Vagina (tissue), 2 donors: ENCODE results near the gene RNASE4. TPM values are rescaled to one million over a fixed set of nuclear protein-coding genes. Genes with fewer than 3 reads are reported as not detected.

Experiments
- DNase-seq, 2 donors: peaks; one replicate each; pipeline ENCODE4 v3.0.0-alpha.2; 2017; ENCODE audit errors: extremely low spot score in 2 of 2
- H3K27ac ChIP-seq: fragments of 200-600 bp; sonication (generic); one replicate; pipeline ENCODE4 v1.5.1; 2019
- H3K27me3 ChIP-seq: fragments of 200-600 bp; sonication (generic); one replicate; pipeline ENCODE4 v1.5.1; 2019
- H3K36me3 ChIP-seq, 2 donors: fragments of 200-600 bp; sonication (generic); one replicate each; pipeline ENCODE4 v1.5.1; 2017 to 2019
- H3K4me1 ChIP-seq: fragments of 200-600 bp; sonication (generic); one replicate; pipeline ENCODE4 v1.5.1; 2019
- H3K4me3 ChIP-seq, 2 donors: fragments of 200-600 bp; sonication (generic); 1 replicate in 1 of 2; 2 replicates in 1 of 2; pipeline ENCODE4 v1.5.1; 2016 to 2019
- H3K9me3 ChIP-seq: fragments of 200-600 bp; sonication (generic); one replicate; pipeline ENCODE4 v1.5.1; 2019
- POLR2A ChIP-seq, 2 donors: fragments of 450-650 bp; IDR thresholded peaks; one replicate each; pipeline ENCODE4 v1.6.1; 2017; ENCODE audit warnings: antibody characterized with exemption in 2 of 2, mild to moderate bottlenecking in 2 of 2, moderate library complexity in 2 of 2
- POLR2AphosphoS5 ChIP-seq, 2 donors: sonication (generic); formaldehyde crosslinking; IDR thresholded peaks; one replicate each; pipeline ENCODE4 v1.9.0; 2017; ENCODE audit warnings: antibody characterized with exemption in 2 of 2, mild to moderate bottlenecking in 2 of 2, low read depth in 1 of 2; ENCODE audit not compliant: insufficient read depth in 1 of 2
- intact Hi-C: fragments of 100-400 bp; cut with DNase I; formaldehyde crosslinking; loops from one replicate; pipeline ENCODE4 v1.15.1; 2023
- total RNA-seq: library from RNA; depleted of rRNA; stranded (reverse); fragments of >200 nt; gene quantifications from one replicate; pipeline ENCODE4 v1.2.3, GENCODE V29; 2016
- TF ChIP-seq, protein P1 (sequence below), 3 experiments: fragments of 450-650 bp in 2 of 3; fragments of 200-600 bp in 1 of 3; sonication (generic) in 1 of 3; IDR thresholded peaks; one replicate each; pipeline ENCODE4 v1.5.1; 2017 to 2019; ENCODE audit warnings: antibody characterized with exemption in 3 of 3, mild to moderate bottlenecking in 2 of 3, moderate library complexity in 2 of 3

The RNASE4 gene
- total RNA-seq, 1 donor from 2014 or later: 132 TPM

GRCh38 chr14:20742132-20742531, 57.8 kb downstream of the RNASE4 start:
- H3K27ac ChIP-seq: no peak overlapping the region
- intact Hi-C loops: no loop called here
- H3K36me3 ChIP-seq: no peaks in the 10 kb centered on the region
- no peaks in the 10 kb centered on the region for H3K27me3 ChIP-seq
- no peaks in the 10 kb centered on the region for H3K4me1 ChIP-seq
- no peak overlapping the region for H3K4me3 ChIP-seq
- TF ChIP-seq POLR2A (IDR thresholded peaks at IDR 0.05): no peak
- TF ChIP-seq, protein P1, sequence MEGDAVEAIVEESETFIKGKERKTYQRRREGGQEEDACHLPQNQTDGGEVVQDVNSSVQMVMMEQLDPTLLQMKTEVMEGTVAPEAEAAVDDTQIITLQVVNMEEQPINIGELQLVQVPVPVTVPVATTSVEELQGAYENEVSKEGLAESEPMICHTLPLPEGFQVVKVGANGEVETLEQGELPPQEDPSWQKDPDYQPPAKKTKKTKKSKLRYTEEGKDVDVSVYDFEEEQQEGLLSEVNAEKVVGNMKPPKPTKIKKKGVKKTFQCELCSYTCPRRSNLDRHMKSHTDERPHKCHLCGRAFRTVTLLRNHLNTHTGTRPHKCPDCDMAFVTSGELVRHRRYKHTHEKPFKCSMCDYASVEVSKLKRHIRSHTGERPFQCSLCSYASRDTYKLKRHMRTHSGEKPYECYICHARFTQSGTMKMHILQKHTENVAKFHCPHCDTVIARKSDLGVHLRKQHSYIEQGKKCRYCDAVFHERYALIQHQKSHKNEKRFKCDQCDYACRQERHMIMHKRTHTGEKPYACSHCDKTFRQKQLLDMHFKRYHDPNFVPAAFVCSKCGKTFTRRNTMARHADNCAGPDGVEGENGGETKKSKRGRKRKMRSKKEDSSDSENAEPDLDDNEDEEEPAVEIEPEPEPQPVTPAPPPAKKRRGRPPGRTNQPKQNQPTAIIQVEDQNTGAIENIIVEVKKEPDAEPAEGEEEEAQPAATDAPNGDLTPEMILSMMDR (IDR thresholded peaks at IDR 0.05): no peak
- TF ChIP-seq POLR2AphosphoS5 (IDR thresholded peaks at IDR 0.05; ENCODE audit: insufficient read depth in 1 of 2, low read depth in 1 of 2): no peak
- no peak for DNase-seq
- H3K9me3 ChIP-seq: no peaks in the 10 kb centered on the region

- intact Hi-C loops: no loop called here
- Histone ChIP-seq H3K27ac (no peak overlapping the region), H3K4me3 (no peak overlapping the region), H3K9me3 (no peaks in the 10 kb centered on the region), H3K4me1 (no peaks in the 10 kb centered on the region), H3K27me3 (no peaks in the 10 kb centered on the region), H3K36me3 (no peaks in the 10 kb centered on the region)
- DNase-seq: no peak
- TF ChIP-seq, protein P1 (IDR thresholded peaks at IDR 0.05): no peak
- TF ChIP-seq POLR2A (IDR thresholded peaks at IDR 0.05): no peak
- no peak for TF ChIP-seq POLR2AphosphoS5 (IDR thresholded peaks at IDR 0.05; ENCODE audit: insufficient read depth in 1 of 2, low read depth in 1 of 2)
Observed at GRCh38 chr14:20743556-20743955, 59.2 kb downstream of the RNASE4 start.

- intact Hi-C loops: no loop called here
- no peak within 1 kb of the TSS for H3K27ac ChIP-seq
- TF ChIP-seq, protein P1 (IDR thresholded peaks at IDR 0.05): no peak
- TF ChIP-seq POLR2AphosphoS5 (IDR thresholded peaks at IDR 0.05; ENCODE audit: insufficient read depth in 1 of 2, low read depth in 1 of 2): no peak
- no peak for TF ChIP-seq POLR2A (IDR thresholded peaks at IDR 0.05)
- no peaks in the 10 kb centered on the region for H3K4me1 ChIP-seq
- H3K9me3 ChIP-seq: no peaks in the 10 kb centered on the region
- H3K4me3 ChIP-seq: no peak within 1 kb of the TSS
- DNase-seq: no peak
- H3K27me3 ChIP-seq: no peaks in the 10 kb centered on the region
- H3K36me3 ChIP-seq: no peaks in the 10 kb centered on the region
Observed at GRCh38 chr14:20745571-20746358, 61.4 kb downstream of the RNASE4 start, which contains the start of gene EDDM3A. Gene EDDM3A (plus strand): TSS chr14:20745887. CDS start chr14:20747581, 1,694 bp downstream.

DNA sequence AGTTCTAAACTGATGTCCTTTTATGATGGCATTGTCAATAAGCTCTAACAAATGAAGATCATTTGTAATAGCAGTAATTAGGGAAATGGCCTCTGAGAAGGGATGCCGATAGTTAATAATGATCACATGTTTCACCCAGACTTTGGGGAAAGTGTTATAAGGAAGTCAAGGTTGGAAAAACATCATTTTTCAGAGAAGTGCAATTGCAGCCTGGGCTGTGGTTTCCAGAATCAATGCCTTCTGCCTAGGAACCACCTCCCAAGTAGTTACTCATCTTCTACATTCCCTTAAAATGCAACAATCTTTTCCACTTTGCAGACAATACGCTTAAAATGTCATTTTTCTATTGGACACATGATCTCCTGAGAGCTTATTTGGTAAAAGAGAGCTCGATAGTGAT, 62.2 kb downstream of the RNASE4 start:
- H3K36me3 ChIP-seq: no peaks in the 10 kb centered on the region
- H3K9me3 ChIP-seq: no peaks in the 10 kb centered on the region
- TF ChIP-seq, protein P1 (IDR thresholded peaks at IDR 0.05): no peak
- TF ChIP-seq POLR2AphosphoS5 (IDR thresholded peaks at IDR 0.05; ENCODE audit: insufficient read depth in 1 of 2, low read depth in 1 of 2): no peak
- TF ChIP-seq POLR2A (IDR thresholded peaks at IDR 0.05): no peak
- H3K4me1 ChIP-seq: no peaks in the 10 kb centered on the region
- no peaks in the 10 kb centered on the region for H3K27me3 ChIP-seq
- no peak overlapping the region for H3K27ac ChIP-seq
- no peak overlapping the region for H3K4me3 ChIP-seq
- intact Hi-C loops: no loop called here
- DNase-seq: no peak

GRCh38 chr14:20748439-20748838, 64.1 kb downstream of the RNASE4 start:
- intact Hi-C loops: no loop called here
- H3K9me3 ChIP-seq: peaks cover 6% of the 10 kb centered on the region

More at GRCh38 chr14:20748439-20748838, 64.1 kb downstream of the RNASE4 start:
- TF ChIP-seq, protein P1 (IDR thresholded peaks at IDR 0.05): no peak
- TF ChIP-seq POLR2AphosphoS5 (IDR thresholded peaks at IDR 0.05; ENCODE audit: insufficient read depth in 1 of 2, low read depth in 1 of 2) (no peak), POLR2A (IDR thresholded peaks at IDR 0.05) (no peak)
- Histone ChIP-seq H3K4me1 (no peaks in the 10 kb centered on the region), H3K27me3 (no peaks in the 10 kb centered on the region), H3K4me3 (no peak overlapping the region), H3K36me3 (no peaks in the 10 kb centered on the region), H3K27ac (no peak overlapping the region)
- no peak for DNase-seq
